GM18909 (cell line): ENCODE data around the gene DNPH1.

ENCODE experiments used
- ATAC-seq: cut with Tn5 transposase; IDR thresholded peaks from one replicate; pipeline ENCODE4 v1.9.1; 2021; ENCODE audit warnings: mild to moderate bottlenecking; ENCODE audit not compliant: unreplicated experiment, poor library complexity

DNPH1 gene

GRCh38 chr6:43185391-43185985 is 43.8 kb downstream of the DNPH1 start:
- ATAC-seq = no peak

GRCh38 chr6:43184268-43184985 is 44.9 kb downstream of the DNPH1 start:
- ATAC-seq = no peak

- ATAC-seq = no peak
Observed at GRCh38 chr6:43183441-43183840, 45.8 kb downstream of the DNPH1 start.

GRCh38 chr6:43181942-43182860 is 47.1 kb downstream of the DNPH1 start, which contains the start of gene CUL9:
Gene CUL9 (plus strand): TSS chr6:43182196. CDS start chr6:43184311, 2,115 bp downstream.
- peak; percentile 93 for ATAC-seq

GRCh38 chr6:43181621-43181941 is 47.7 kb downstream of the DNPH1 start:
- no peak for ATAC-seq

- ATAC-seq = no peak
Observed at GRCh38 chr6:43180985-43181384, 48.3 kb downstream of the DNPH1 start.

- no peak for ATAC-seq
Observed at GRCh38 chr6:43180058-43180457, 49.2 kb downstream of the DNPH1 start.

- ATAC-seq = no peak
Observed at GRCh38 chr6:43178951-43179830, 50.1 kb downstream of the DNPH1 start.

GRCh38 chr6:43178150-43178549 is 51.1 kb downstream of the DNPH1 start:
- no peak for ATAC-seq

- ATAC-seq = no peak
Observed at GRCh38 chr6:43176423-43176786, 52.9 kb downstream of the DNPH1 start.

GRCh38 chr6:43175676-43176422 is 53.4 kb downstream of the DNPH1 start:
- no peak for ATAC-seq
